ENCODE data around the gene NELFA.

DNA sequence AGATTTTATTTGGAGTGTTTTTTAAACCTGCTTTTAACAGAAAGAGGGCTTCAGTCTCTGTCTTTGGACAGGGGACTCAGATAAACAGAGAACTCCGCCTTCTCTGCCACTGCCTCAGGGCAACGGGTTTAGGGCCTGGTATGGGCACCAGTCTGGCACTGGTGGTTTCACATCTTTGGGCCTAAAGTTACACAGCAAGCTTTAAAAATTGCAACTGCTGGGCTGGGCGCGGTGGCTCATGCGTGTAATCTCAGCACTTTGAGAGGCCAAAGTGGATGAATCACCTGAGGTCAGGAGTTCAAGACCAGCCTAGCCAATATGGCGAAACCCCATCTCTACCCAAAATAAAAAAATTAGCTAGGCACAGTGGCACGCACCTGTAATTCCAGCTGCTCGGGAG is 40.1 kb upstream of the NELFA start:
- TF ChIP-seq ZNF274 (IDR thresholded peaks at IDR 0.05; ENCODE audit: low read depth, low read length): no peak
- TF ChIP-seq YY1 (IDR thresholded peaks at IDR 0.05; ENCODE audit: insufficient read depth, insufficient read length): no peak
- no peak for TF ChIP-seq SUZ12 (IDR thresholded peaks at IDR 0.05; ENCODE audit: extremely low read depth, insufficient read depth, insufficient read length)
